ENCODE data around the gene RFLNA. TPM values are rescaled to one million over a fixed set of nuclear protein-coding genes. Genes with fewer than 3 reads are reported as not detected.

The RFLNA gene
- total RNA-seq, 1 experiment from 2014 or later, result 3.7 TPM

DNA sequence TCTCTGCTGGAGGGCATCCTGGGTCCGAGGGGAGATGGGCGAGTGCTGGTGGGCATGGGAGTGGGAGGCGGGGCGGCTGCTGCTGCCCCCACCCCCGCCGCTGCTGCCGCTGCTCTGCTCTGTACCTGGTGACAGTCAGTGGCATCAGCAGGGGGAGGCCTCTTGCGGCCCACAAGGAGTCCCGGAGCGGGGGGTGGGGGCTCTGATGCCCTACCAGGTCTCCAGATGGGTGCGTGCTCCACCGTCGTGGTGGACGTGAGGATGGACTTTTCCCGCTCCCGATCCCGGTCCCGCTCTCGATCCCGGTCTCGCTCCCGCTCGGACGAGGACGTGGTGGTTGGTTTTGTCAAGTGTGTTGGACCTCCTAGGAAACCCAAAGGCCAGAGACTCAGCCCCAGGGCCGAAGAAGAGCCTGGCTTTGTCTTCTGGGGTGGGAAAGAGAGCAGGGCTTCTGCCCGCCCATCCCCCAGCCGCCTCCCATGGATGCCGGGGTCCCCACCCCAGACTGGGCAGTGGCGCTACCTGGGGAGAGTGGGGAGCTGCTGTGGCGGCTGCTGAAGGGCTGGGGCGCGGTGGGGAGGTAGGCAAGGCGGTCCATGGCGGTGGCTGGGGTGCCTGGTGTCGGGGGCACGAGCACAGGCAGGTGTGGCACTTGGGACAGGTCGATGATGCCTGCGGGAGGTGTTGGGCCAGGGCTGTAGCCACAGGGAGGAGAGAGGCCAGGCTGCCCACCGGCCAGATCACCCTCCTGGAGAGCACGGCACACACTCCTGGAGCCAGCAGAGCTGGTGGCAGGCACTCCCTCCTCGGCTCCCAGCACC, 45.4 kb downstream of the RFLNA start:
- DNase-seq, result no peak
- Histone ChIP-seq H3K36me3 (replicated peaks; ENCODE audit: control insufficient read depth, insufficient read depth, low read length) (peaks cover 23% of the 10 kb centered on the region), H3K4me3 (ENCODE audit: insufficient read depth, low read depth, low read length) (no peak overlapping the region), H3K27me3 (ENCODE audit: control insufficient read depth, insufficient read depth, low read length) (no peaks in the 10 kb centered on the region)

DNA sequence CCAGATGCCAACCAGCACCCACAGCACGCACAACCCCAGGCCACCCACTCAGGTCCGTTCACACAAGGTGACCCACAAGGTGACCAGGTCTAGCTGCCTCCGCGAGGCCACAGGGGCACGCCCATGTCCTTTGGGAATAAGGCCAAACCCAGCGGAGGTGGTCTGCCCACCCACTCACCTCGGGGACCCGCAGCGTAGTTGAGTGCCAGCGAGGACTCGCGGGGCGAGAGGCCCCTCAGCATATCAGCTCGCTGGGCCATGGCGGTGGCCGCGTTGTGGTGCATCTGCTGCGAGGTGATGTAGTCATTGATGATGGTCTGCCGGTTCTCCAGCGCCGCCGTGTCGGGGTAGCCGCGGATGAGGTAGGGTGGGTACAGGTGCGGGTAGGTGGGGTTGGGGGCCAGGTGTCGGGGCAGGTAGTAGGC, 46.8 kb downstream of the RFLNA start:
- Histone ChIP-seq H3K4me3 (ENCODE audit: insufficient read depth, low read depth, low read length) (no peak overlapping the region), H3K27me3 (ENCODE audit: control insufficient read depth, insufficient read depth, low read length) (no peaks in the 10 kb centered on the region), H3K36me3 (replicated peaks; ENCODE audit: control insufficient read depth, insufficient read depth, low read length) (peaks cover 22% of the 10 kb centered on the region)
- DNase-seq, result no peak

DNA sequence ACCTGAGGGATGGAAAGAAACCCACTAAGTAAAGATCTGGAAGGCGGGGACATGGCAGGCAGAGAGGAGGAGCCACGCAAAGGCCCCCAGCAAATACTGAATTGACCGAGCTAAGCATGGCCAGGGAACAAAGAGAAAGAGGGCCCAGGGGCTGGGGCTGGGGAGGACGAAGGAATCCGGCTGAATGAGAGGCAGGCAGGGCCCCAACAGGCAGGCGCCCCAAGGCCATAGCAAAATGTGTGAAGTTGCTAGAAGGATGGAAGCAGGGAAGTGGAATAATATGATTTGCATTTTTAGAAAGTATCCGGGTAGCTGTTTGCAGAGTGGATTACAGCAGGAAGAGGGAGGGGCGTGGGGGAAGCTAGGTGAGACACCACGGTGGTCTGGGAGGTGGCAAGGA, 49.1 kb downstream of the RFLNA start:
- no peak for DNase-seq

DNA sequence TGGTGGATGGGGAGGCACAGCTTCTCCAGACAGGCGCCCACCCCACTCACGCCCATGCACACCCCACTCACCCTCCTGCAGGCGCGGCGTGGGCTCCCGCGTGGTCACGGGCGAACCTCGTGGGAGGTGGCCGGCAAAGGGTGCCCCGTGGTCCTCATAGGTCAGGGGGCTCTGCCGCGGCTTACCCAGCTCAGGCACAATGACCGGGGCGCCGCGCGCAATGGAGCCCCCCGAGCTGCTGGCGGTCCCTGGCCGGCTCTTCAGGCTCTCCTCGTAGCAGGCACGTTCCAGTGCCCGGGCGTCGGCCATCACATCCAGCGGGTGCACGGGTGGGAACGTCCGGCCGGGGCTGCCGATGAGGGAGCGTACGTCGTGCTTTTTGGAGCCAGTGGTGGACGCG, 49.6 kb downstream of the RFLNA start:
- no peak for DNase-seq
- Histone ChIP-seq H3K4me3 (ENCODE audit: insufficient read depth, low read depth, low read length) (no peak overlapping the region), H3K27me3 (ENCODE audit: control insufficient read depth, insufficient read depth, low read length) (no peaks in the 10 kb centered on the region), H3K36me3 (replicated peaks; ENCODE audit: control insufficient read depth, insufficient read depth, low read length) (peaks cover 33% of the 10 kb centered on the region)

More for the DNA sequence above, 49.1 kb downstream of the RFLNA start:
- Histone ChIP-seq H3K27me3 (ENCODE audit: control insufficient read depth, insufficient read depth, low read length) (no peaks in the 10 kb centered on the region), H3K4me3 (ENCODE audit: insufficient read depth, low read depth, low read length) (no peak overlapping the region), H3K36me3 (replicated peaks; ENCODE audit: control insufficient read depth, insufficient read depth, low read length) (peaks cover 33% of the 10 kb centered on the region)

DNA sequence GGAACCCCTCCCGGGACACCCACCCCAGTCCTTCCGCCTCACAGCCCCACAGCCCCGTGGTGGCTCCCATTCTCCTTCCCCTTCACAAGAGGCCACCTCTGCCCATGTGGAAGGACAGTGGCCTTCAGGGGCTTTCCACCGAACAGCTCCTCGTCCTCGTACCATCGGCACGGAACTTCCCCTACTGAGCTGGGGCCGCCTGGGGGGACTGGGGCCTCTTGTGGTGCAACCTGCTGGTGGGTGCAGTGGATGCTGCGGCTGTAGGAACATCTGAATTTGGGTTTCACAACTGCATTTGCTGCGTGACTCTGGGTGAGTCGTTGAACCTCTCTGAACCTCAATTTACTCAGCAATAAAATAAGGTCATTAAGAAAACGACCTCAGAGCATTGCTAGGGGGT, 50.9 kb downstream of the RFLNA start:
- no peaks in the 10 kb centered on the region for H3K27me3 ChIP-seq (ENCODE audit: control insufficient read depth, insufficient read depth, low read length)
- no peak for DNase-seq
- no peak overlapping the region for H3K4me3 ChIP-seq (ENCODE audit: insufficient read depth, low read depth, low read length)
- H3K36me3 ChIP-seq (replicated peaks; ENCODE audit: control insufficient read depth, insufficient read depth, low read length), result peaks cover 39% of the 10 kb centered on the region

DNA sequence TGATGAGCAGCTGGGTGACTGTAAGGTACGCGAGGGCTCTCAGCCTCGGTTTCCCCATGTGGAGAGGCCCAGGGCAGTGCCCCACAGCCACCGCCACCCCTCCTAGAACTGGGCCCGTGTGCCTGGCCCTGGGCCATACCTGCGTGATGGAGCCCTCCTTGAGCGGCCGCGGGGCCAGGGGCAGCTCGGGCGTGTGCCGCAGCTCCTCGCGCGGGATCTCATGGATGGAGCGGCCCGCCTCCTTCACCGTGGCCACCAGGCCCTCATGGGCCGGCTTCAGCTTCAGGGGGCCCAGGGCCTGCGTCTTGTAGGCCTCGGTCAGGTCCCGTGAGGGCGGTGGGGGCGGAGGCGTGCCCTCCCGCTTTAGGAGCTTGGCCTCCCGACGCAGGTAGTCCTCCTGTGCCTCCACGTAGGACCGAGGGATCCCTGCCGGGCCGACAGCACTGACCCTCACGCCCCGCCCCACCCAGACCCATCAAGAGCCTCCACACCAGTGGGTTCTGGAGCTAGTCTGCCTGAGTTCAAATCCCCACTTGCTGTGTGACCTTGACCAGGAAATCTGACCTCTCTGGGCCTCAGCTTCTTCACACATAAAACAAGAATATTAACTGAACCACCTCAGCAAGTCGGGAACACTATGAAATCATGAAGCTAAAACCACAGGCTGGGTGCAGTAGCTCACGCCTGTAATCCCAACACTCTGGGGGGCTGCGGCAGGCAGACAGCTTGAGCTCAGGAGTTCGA, 51.7 kb downstream of the RFLNA start:
- H3K36me3 ChIP-seq (replicated peaks; ENCODE audit: control insufficient read depth, insufficient read depth, low read length), result peaks cover 41% of the 10 kb centered on the region
- H3K4me3 ChIP-seq (ENCODE audit: insufficient read depth, low read depth, low read length), result no peak overlapping the region
- no peaks in the 10 kb centered on the region for H3K27me3 ChIP-seq (ENCODE audit: control insufficient read depth, insufficient read depth, low read length)
- no peak for DNase-seq

DNA sequence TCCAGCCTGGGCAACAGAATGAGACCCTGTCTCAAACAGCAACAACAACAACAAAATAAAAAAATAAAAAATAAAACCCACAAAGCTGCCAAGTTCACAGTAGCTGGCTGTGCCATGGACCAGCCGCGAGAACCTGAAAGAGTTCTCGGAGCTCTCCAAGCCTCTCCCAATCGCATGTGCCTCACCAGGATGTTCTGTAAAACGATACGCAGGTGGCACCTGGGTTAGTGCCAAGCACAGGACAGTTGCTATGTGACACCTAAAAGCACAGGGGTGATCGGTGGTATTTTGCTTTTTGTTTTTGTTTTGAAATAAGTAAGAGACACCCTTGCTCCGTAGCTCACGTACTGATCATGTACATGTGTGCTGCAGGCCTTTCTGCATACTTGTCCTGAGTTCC, 52.4 kb downstream of the RFLNA start:
- Histone ChIP-seq H3K27me3 (ENCODE audit: control insufficient read depth, insufficient read depth, low read length) (no peaks in the 10 kb centered on the region), H3K36me3 (replicated peaks; ENCODE audit: control insufficient read depth, insufficient read depth, low read length) (peaks cover 44% of the 10 kb centered on the region), H3K4me3 (ENCODE audit: insufficient read depth, low read depth, low read length) (no peak overlapping the region)
- no peak for DNase-seq

DNA sequence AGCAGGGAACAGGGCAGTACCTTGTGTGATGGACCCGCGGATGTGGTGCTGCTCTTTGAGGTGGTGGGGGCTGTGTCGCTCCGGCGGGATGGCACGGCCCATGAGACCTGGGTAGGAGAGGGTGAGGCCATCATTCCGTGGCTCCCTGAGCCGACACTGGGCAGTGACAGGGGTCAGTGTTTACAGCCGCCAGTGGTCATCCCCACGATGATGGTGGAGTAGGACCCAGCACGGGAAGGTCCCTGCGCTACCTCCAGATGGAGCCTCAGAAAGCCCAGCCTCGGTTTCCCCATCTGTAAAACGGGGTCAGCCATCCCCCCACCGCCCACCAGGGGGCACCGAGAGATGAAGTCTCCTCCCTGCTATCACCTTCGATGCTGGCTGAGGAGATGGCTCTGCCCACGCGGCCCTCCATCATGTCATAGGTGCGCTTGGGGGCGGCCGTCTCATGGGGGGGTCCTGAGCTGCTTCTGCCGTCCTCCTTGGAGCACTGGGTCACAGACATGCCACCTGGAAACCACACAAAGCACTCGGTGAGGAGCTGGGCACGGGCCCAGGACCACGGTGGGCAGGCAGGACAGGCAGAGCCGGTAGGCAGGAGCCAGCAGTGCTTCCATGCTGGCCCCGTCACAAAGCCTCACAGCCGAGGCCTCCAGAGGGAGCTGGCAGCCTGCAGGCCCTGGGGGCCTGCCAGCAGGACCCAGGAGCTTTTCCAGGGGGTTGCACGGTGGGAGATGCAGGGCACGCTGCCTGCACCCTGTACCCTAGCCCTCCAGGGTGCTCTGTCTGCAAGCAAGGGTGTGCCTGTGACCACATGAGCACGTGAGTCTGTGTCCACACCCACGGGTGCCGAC, 53.1 kb downstream of the RFLNA start:
- Histone ChIP-seq H3K27me3 (ENCODE audit: control insufficient read depth, insufficient read depth, low read length) (no peaks in the 10 kb centered on the region), H3K36me3 (replicated peaks; ENCODE audit: control insufficient read depth, insufficient read depth, low read length) (peaks cover 45% of the 10 kb centered on the region), H3K4me3 (ENCODE audit: insufficient read depth, low read depth, low read length) (no peak overlapping the region)
- peak; percentile 88 for DNase-seq

DNA sequence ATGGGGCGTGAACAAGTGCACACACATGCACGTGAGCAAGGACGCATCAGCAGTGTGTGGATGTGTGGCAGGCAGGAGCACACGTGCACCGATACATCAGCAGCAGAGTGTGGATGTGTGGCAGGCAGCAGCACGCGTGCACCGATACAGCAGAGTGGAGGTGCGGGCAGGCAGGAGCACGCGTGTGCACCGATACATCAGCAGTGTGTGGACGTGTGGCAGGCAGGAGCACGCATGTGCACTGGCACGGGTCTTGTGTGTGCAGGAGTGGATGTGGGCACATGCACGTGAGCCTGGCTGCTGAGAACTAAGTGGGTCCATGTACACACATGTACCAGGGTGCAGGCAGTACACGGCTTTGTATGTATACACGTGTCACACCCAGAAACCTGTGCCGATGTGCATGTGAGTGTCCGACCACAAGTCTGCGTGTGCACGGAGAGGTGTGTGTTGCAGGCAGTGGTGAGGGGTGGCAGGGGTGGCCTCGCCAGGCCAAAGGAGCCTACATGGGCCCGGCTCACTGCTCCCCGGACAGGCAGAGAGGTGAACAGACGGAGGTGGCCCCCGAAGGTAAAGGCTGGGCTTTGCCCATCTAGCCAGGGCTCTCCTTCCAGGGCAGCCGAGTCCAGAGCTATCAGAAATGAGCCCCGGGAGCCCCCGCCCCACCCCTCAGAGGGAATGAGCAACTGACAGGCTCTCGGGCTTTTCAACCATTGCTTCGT, 53.9 kb downstream of the RFLNA start:
- Histone ChIP-seq H3K27me3 (ENCODE audit: control insufficient read depth, insufficient read depth, low read length) (no peaks in the 10 kb centered on the region), H3K36me3 (replicated peaks; ENCODE audit: control insufficient read depth, insufficient read depth, low read length) (peaks cover 50% of the 10 kb centered on the region), H3K4me3 (ENCODE audit: insufficient read depth, low read depth, low read length) (no peak overlapping the region)
- no peak for DNase-seq

DNA sequence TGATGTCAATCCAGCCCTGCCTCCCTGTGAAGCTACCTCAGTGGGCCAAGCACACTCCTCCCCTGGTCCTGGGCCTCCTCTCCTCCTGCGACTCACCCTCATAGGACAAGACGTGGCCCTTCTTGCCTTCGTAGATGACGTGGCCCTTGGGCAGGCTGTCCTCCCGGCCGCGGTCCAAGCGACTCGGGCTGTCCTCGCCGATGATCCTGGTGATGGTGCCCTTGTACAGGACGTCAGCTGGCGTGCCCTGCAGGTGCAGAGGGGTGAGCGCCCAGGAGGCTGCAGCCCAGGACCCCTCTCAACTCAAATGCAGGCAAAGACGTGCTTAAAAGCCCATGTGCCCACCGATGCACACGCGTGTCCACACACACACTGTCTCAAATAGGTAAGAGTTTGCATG, 55.6 kb downstream of the RFLNA start:
- Histone ChIP-seq H3K36me3 (replicated peaks; ENCODE audit: control insufficient read depth, insufficient read depth, low read length) (peaks cover 44% of the 10 kb centered on the region), H3K4me3 (ENCODE audit: insufficient read depth, low read depth, low read length) (no peak overlapping the region), H3K27me3 (ENCODE audit: control insufficient read depth, insufficient read depth, low read length) (no peaks in the 10 kb centered on the region)
- no peak for DNase-seq

DNA sequence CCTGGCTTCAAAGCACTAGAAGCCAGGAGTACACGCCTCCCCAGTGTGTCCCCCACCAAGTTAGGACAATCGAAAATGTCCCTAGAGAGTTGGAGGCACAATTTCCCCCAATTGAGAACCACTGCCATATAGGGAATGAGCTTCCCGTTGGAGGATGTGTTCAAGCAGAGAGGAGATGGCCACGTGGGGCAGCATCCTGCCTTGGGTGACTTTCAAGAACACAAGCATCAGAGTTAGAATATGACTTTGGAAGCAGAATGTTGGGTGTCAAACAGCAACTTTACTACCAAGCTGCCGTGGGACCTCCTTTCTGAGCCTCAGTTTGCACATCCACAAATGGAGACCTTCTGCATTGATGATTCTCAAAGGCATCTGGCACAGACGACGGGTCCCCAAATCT, 56.5 kb downstream of the RFLNA start:
- Histone ChIP-seq H3K4me3 (ENCODE audit: insufficient read depth, low read depth, low read length) (no peak overlapping the region), H3K27me3 (ENCODE audit: control insufficient read depth, insufficient read depth, low read length) (no peaks in the 10 kb centered on the region), H3K36me3 (replicated peaks; ENCODE audit: control insufficient read depth, insufficient read depth, low read length) (peaks cover 41% of the 10 kb centered on the region)
- DNase-seq, result no peak

DNA sequence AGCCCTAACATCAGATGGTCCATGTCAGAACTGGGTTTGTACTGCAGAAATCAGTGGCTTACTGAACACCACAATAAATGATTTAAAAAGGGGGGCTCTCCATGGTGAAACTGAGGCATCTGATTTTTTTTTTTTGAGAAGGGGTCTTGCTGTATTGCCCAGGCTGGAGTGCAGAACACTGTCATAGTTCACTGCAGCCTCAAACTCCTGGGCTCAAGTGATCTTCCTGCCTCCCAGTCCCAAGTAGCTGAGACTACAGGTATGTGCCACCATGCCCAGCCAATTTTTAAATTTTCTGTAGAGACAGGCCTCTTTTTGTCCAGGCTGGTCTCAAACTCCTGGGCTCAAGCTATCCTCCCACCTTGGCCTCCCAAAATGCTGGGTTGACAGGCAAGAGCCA, 57.4 kb downstream of the RFLNA start:
- no peak for DNase-seq
- peaks cover 38% of the 10 kb centered on the region for H3K36me3 ChIP-seq (replicated peaks; ENCODE audit: control insufficient read depth, insufficient read depth, low read length)
- H3K27me3 ChIP-seq (ENCODE audit: control insufficient read depth, insufficient read depth, low read length), result no peaks in the 10 kb centered on the region
- no peak overlapping the region for H3K4me3 ChIP-seq (ENCODE audit: insufficient read depth, low read depth, low read length)

DNA sequence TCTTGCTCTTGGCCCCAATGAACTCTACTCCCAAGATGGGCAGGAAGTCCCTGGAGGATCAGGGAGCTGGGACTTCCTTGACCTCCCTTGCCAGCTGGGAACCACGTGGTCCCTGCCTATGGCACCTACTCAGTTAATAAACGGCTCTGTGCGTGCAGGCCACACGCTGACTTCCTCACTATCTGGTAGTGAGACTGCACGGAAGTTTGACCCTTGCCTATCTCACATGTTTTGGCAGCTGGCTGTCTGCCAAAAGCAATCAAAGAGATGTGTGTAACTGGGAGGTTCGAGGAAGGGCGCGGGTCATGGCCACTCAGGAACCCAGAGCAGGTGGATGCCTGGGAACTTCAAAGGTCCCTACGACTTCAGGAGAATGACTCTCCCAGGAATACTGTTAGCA, 57.9 kb downstream of the RFLNA start:
- Histone ChIP-seq H3K36me3 (replicated peaks; ENCODE audit: control insufficient read depth, insufficient read depth, low read length) (peaks cover 36% of the 10 kb centered on the region), H3K27me3 (ENCODE audit: control insufficient read depth, insufficient read depth, low read length) (no peaks in the 10 kb centered on the region), H3K4me3 (ENCODE audit: insufficient read depth, low read depth, low read length) (no peak overlapping the region)
- DNase-seq, result no peak

DNA sequence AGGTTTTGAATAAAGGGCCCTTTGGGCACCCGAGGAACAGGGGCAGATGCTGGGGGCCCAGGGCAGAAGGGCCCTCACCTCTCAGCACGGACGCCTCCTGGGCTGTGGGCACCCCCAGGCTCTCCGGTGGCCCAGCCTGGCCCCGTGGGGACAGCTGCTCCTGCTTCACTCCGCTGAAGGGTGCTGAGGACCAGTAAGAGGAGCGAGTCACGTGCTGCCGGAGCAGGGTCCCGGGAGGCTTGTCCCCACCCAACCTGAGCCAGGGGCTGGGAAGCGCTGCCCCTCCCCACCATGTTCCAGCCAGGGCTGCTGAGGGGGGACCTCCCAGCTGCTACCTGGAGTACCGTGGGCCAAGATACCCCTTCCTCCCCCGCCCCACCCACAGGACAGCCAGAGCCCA, 59.5 kb downstream of the RFLNA start:
- Histone ChIP-seq H3K27me3 (ENCODE audit: control insufficient read depth, insufficient read depth, low read length) (no peaks in the 10 kb centered on the region), H3K36me3 (replicated peaks; ENCODE audit: control insufficient read depth, insufficient read depth, low read length) (peaks cover 40% of the 10 kb centered on the region), H3K4me3 (ENCODE audit: insufficient read depth, low read depth, low read length) (no peak overlapping the region)
- DNase-seq, result no peak
